Right lung (tissue), 5 donors: ENCODE results near the gene ZNF581. TPM values are rescaled to one million over a fixed set of nuclear protein-coding genes. Genes with fewer than 3 reads are reported as not detected.

ENCODE experiments used
- DNase-seq, 2 donors: peaks; one replicate each; pipeline ENCODE4 v3.0.0-alpha.2; 2013
- polyA plus RNA-seq, 5 donors: library from polyadenylated mRNA; unstranded; fragments of 120-200 nt; gene quantifications; one replicate each; pipeline versions ENCODE4 v1.2.1 to v1.2.3, GENCODE V29; 2013; ENCODE audit warnings: inconsistent platforms in 1 of 5, low replicate concordance in 1 of 5; ENCODE audit not compliant: insufficient read length in 5 of 5, insufficient read depth in 1 of 5

ZNF581 gene
- polyA plus RNA-seq, 5 donors = 23.0 to 36.0 (median 29.5) TPM

GRCh38 chr19:55660991-55661390, 17.5 kb downstream of the ZNF581 start:
- no peak for DNase-seq

GRCh38 chr19:55661826-55662225, 18.4 kb downstream of the ZNF581 start:
- no peak for DNase-seq

- no peak for DNase-seq
Measured at GRCh38 chr19:55663846-55664536, 20.5 kb downstream of the ZNF581 start.

GRCh38 chr19:55666343-55667005, 23.0 kb downstream of the ZNF581 start:
- DNase-seq = no peak

- no peak for DNase-seq
Measured at GRCh38 chr19:55667006-55667381, 23.5 kb downstream of the ZNF581 start.

GRCh38 chr19:55667511-55667910, 24.1 kb downstream of the ZNF581 start:
- DNase-seq = no peak

GRCh38 chr19:55667958-55668357, 24.5 kb downstream of the ZNF581 start:
- DNase-seq = no peak

GRCh38 chr19:55668603-55669348, 25.3 kb downstream of the ZNF581 start:
- DNase-seq = no peak

GRCh38 chr19:55669418-55670279, 26.2 kb downstream of the ZNF581 start:
- no peak for DNase-seq

GRCh38 chr19:55670280-55671053, 27.0 kb downstream of the ZNF581 start:
- no peak for DNase-seq

GRCh38 chr19:55671054-55671378, 27.6 kb downstream of the ZNF581 start:
- no peak for DNase-seq

- no peak for DNase-seq
Measured at GRCh38 chr19:55672418-55672817, 29.0 kb downstream of the ZNF581 start.

- DNase-seq = no peak
Measured at GRCh38 chr19:55673465-55673864, 30.0 kb downstream of the ZNF581 start.

- DNase-seq = no peak
Measured at GRCh38 chr19:55673889-55674288, 30.4 kb downstream of the ZNF581 start.

GRCh38 chr19:55674459-55674840, 31.0 kb downstream of the ZNF581 start:
- DNase-seq = no peak

GRCh38 chr19:55674841-55675660, 31.6 kb downstream of the ZNF581 start, which contains the start of gene EPN1:
EPN1 (plus strand) TSS chr19:55675226; CDS start chr19:55678628, 3,402 bp downstream.
- peak; percentile 94 to 96 for DNase-seq

GRCh38 chr19:55675661-55676354, 32.4 kb downstream of the ZNF581 start:
- DNase-seq = no peak

- DNase-seq = no peak
Measured at GRCh38 chr19:55676383-55676782, 32.9 kb downstream of the ZNF581 start.

GRCh38 chr19:55676889-55677505, 33.5 kb downstream of the ZNF581 start:
- no peak for DNase-seq
